NCI-H1417 (cell line): ENCODE results near the gene TNS3.

ENCODE experiments used
- DNase-seq, 3 experiments: peaks; one replicate each; lab custom pipeline; 2025; lab: John Stamatoyannopoulos, UW

The TNS3 gene

GRCh38 chr7:47581438-47581803, 490 bp downstream of the TNS3 start:
- DNase-seq: peak in 2 of 3 experiments; percentile 63 to 68

GRCh38 chr7:47580811-47581331, 1.0 kb downstream of the TNS3 start:
- peak in 2 of 3 experiments; percentile 20 to 51 for DNase-seq

DNA sequence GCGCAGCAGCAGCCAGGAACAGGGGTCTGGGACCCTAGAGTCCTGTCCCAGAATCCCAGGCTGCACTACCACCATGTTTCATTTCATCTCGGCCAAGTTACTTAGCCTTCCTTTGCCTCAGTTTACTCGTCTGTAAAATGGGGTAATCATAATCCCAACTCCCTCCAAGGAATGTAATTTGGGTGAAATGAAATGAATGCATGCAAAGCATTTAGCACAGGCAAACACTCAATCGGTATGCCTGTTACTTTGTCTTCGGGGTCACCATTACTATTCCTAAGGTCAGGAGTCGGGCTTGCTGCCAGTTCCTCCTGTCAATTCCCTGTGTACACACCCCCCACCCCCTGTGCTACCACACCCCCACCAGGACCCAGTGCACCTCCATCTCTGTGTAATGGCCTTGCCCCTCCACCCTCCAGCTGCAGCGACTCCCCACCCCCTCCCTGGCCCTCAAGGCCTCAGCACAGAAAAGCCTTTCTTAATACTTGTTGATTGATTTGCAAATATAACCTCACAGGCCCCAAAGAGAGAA, 1.7 kb downstream of the TNS3 start:
- DNase-seq: peak in 2 of 3 experiments; percentile 16 to 52

DNA sequence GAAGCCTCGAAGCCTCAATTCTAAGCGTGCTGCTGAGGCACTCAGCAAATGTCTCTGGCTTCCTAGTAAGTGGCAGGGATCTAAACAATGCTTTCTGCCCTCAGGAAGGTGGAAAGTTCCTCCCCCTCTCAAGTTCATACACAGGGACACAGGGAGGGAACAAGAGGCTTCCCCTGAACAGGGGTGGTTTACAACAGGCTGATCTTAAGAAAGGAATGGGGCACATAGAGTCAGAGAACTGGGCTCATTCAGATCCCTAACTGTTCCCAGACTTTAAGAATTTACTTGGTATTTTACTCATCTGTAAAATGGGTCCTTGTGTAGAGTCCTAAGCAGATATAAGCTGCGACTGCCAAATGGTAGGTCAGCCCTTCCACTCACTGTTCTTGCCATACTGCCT, 2.5 kb downstream of the TNS3 start:
- no peak for DNase-seq

DNA sequence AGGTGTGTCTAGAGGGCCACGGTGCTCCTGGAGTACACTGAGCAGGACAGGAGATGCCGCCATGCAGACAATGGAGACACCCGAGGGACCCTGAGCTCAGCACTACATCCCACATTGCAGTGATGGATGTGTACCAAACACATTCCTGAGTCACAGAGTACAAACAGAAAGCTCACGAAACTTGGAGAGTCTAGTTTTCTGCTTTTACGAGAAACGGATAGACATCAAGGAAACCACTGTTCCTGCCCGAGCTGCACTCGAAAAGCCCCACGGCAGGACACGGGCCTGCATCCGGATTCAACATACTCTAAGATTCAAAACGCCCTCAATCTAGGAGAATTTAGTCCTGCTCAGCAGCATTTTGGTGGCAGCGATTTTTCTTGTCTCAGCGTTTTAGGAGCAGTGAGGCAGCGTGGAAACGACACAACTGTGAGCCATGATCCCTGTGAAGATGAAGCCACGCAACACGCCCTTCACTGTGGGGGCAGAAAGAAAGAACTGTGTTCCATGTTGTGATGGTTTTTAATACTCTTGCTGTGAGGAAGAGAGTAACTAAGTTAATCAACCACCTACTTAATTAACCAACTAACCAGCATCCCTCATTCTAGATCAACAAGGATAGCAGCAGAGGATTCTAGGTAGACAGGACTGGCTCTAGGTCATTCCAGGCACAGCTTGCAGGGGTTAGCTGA, 3.2 kb downstream of the TNS3 start:
- DNase-seq: no peak

GRCh38 chr7:47577321-47577919, 4.5 kb downstream of the TNS3 start:
- DNase-seq: no peak

- DNase-seq: no peak
These were observed 5.0 kb downstream of the TNS3 start for GRCh38 chr7:47576866-47577306.

- no peak for DNase-seq
These were observed 5.7 kb downstream of the TNS3 start for GRCh38 chr7:47576031-47576865.

GRCh38 chr7:47574482-47575329, 7.2 kb downstream of the TNS3 start:
- no peak for DNase-seq

DNA sequence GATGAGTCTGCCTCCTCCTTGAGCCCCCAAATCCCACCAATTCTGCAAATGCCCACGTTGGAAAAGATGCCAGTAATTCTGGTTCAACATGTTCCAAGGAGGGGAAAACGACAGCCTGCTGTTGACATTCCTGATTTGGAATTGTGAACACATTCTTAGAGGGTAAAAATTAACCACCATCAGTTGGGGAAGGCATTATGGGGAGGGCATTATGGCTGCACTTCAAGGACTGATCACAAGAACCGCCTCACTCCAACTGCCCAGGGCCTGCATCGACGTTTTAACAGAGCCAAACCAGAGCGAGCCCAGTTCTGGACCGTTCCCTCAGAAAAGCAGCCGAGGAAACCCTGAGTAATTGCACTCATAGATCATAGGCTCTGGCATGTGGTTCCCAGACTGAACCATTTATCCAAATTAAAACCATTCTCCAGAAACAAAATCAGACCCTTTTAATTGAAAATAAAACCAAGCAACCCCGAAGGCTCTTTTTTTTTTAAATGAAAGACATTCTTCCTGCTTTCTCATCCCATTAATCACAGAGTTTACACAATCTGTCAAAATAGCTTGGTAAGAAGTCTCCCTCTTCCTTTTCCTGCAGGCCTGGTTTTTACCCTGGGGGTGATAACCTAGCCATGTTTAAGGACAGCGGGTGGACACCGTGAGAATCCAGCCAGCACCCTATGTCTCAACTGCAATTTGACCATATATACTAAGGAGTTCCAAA, 8.0 kb downstream of the TNS3 start:
- DNase-seq: peak in 1 of 3 experiments; percentile 27

GRCh38 chr7:47572939-47573757, 8.8 kb downstream of the TNS3 start:
- DNase-seq: no peak

DNA sequence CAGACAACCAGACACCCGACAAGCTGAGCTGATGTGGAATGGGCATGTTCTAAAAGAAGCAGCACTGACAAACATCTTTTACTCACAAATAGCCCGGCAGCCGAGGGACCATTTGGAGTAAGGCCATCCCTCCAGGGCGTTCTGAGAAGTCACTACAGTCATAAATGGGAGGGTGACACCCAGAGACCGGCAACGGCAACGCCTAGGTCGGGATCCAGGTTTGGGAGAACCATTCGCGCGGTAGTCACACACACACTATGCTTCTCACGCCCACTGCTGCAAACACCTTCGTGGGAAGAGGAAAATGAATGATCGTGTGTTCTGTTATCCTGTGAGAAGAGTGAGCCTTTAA, 9.8 kb downstream of the TNS3 start:
- DNase-seq: no peak

GRCh38 chr7:47571331-47572093, 10.4 kb downstream of the TNS3 start:
- DNase-seq: peak in 2 of 3 experiments; percentile 87 to 93

DNA sequence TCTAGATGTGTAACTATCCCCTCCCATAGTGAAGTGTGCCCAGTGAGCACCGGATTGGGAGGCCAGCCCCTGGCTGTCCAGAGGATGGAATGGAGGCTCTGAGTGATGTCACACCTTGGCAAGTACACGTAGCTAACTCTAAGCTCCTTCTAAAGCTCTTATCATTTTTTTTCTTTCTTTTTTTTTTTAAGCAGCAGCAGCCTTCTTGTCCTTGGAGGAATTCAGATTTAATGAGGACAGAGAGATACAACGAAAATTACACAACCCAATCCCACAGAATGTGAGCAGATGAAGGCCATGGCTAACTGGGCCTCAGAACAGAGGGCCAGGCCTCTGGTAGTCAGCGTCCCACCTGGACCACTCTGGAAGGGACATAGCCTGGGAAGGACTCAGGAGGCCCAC, 11.3 kb downstream of the TNS3 start:
- no peak for DNase-seq

GRCh38 chr7:47568547-47568946, 13.4 kb downstream of the TNS3 start:
- DNase-seq: no peak

DNA sequence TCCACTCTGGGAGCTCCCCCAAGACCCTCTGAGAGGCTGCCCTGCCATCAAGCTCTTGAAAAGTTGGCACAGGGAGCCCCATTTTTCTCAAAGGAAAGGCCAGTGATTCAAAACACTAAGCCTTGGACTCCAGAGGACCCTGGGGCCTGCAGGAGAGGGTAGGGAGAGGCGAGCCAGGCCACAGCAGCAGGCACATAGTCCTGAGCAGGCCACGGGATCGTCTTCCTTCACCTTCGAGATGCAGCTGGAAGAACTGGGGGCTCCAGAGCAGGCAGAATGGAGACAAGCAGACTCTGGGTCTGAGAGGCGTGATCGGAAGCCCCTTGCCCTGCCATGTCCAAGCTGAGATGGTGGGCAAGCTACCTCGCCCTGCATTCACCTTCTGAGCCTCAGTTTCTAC, 13.9 kb downstream of the TNS3 start:
- DNase-seq: no peak

DNA sequence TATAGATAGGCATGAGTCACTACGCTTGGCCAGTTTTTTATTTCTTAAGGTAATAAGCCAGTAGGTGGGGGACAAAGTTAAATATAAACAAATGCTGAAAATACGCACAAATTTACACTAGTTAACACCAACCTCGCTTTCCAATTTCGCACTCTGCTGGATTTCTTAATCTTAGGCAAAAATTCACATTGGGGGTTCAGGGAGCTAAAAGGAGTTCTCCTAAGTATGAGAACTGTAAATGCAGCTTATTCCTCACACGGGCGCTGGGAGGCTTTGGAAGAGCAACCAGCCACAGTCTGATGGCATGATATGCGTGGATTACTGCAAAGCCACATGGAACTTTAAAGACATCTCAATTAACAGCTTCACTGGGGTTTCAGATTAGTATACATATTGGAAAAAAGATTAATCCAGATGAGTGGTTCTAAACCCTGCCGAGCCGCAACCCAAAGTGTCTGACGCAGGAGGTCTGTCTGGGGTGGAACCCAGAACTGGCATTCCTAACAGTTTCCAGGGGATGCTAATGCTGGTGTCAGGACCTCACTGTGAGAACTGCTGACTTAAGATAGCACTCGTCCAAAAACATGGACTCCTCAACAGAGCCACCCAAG, 16.2 kb downstream of the TNS3 start:
- no peak for DNase-seq

GRCh38 chr7:47563521-47563920, 18.4 kb downstream of the TNS3 start:
- DNase-seq: no peak
